Adipose tissue (tissue), 3 donors: Measurements from ENCODE around the gene HOXA4. TPM values are rescaled to one million over a fixed set of nuclear protein-coding genes. Genes with fewer than 3 reads are reported as not detected.

Experiments used
- H3K27ac ChIP-seq: one replicate; pipeline ENCODE4 v1.5.1; 2013; ENCODE audit warnings: low read depth, low read length
- WGBS, 3 donors: extraction: QIAGEN DNeasy Blood & Tissue Kit; methylation state at CpG; one replicate each; pipeline ENCODE4 v1.1.7; 2013; 5-methylcytosine and 5-hydroxymethylcytosine counted together
- polyA plus RNA-seq, 3 donors: library from polyadenylated mRNA; stranded (reverse); fragments of 200-250 nt; gene quantifications; one replicate each; pipeline ENCODE4 v1.2.3, GENCODE V29; 2013
- donor health status: healthy with polysubstance abuse.
- donor health status: Bipolar disorder and iron deficiency.
- donor health status: healthy.

HOXA4 gene
- polyA plus RNA-seq, 3 donors = 1.2 to 19.8 (median 4.9) TPM

GRCh38 chr7:27141137-27141922, 10.8 kb upstream of the HOXA4 start:
- 35 to 66% (median 65%) methylated on average over 18 of the region's 18 CpGs for WGBS, 3 donors
- H3K27ac ChIP-seq = no peak overlapping the region

- WGBS, 3 donors = 32 to 67% (median 66%) methylated on average over 15 of the region's 15 CpGs
- no peak overlapping the region for H3K27ac ChIP-seq
Measured at GRCh38 chr7:27140126-27140857, 9.7 kb upstream of the HOXA4 start.

- WGBS, 3 donors = 25 to 68% (median 66%) methylated on average over 51 to 53 of the region's 53 CpGs
Measured at GRCh38 chr7:27139334-27140125, 9.0 kb upstream of the HOXA4 start.

GRCh38 chr7:27138985-27139333, 8.4 kb upstream of the HOXA4 start:
- no peak overlapping the region for H3K27ac ChIP-seq
- 37 to 66% (median 65%) methylated on average over 11 of the region's 11 CpGs for WGBS, 3 donors

More at GRCh38 chr7:27139334-27140125, 9.0 kb upstream of the HOXA4 start:
- H3K27ac ChIP-seq = no peak overlapping the region

- 39 to 65% (median 56%) methylated on average over 1 of the region's 1 CpG for WGBS, 3 donors
- H3K27ac ChIP-seq = no peak overlapping the region
Measured at GRCh38 chr7:27138472-27138871, 7.9 kb upstream of the HOXA4 start.

GRCh38 chr7:27137640-27138315, 7.2 kb upstream of the HOXA4 start:
- no peak overlapping the region for H3K27ac ChIP-seq
- 43 to 76% (median 59%) methylated on average over 2 of the region's 2 CpGs for WGBS, 3 donors

- H3K27ac ChIP-seq = no peak overlapping the region
- WGBS, 3 donors = 7 to 13% (median 10%) methylated on average over 2 of the region's 2 CpGs
Measured at GRCh38 chr7:27134392-27134791, 3.8 kb upstream of the HOXA4 start.

GRCh38 chr7:27133409-27134231, 3.1 kb upstream of the HOXA4 start:
- WGBS, 3 donors = 21 to 68% (median 64%) methylated on average over 18 of the region's 18 CpGs
- H3K27ac ChIP-seq = no peak overlapping the region

- WGBS, 3 donors = 37 to 68% (median 61%) methylated on average over 6 of the region's 6 CpGs
- H3K27ac ChIP-seq = no peak overlapping the region
Measured at GRCh38 chr7:27132978-27133377, 2.4 kb upstream of the HOXA4 start.

- no peak overlapping the region for H3K27ac ChIP-seq
Measured at GRCh38 chr7:27132214-27132613, 1.7 kb upstream of the HOXA4 start.

GRCh38 chr7:27131390-27131819, 848 bp upstream of the HOXA4 start:
- WGBS, 3 donors = 18 to 58% (median 51%) methylated on average over 12 of the region's 12 CpGs
- H3K27ac ChIP-seq = no peak overlapping the region

More at GRCh38 chr7:27132214-27132613, 1.7 kb upstream of the HOXA4 start:
- 43 to 82% (median 75%) methylated on average over 2 of the region's 2 CpGs for WGBS, 3 donors

GRCh38 chr7:27129729-27130539, 623 bp downstream of the HOXA4 start:
- WGBS, 3 donors = 13 to 35% (median 21%) methylated on average over 61 to 72 of the region's 72 CpGs
- peak overlapping the region; percentile 5 for H3K27ac ChIP-seq

GRCh38 chr7:27128776-27129728, 1.5 kb downstream of the HOXA4 start:
- H3K27ac ChIP-seq = no peak overlapping the region

GRCh38 chr7:27128034-27128433, 2.5 kb downstream of the HOXA4 start:
- no peak overlapping the region for H3K27ac ChIP-seq
- 34 to 51% (median 35%) methylated on average over 2 of the region's 2 CpGs for WGBS, 3 donors

More at GRCh38 chr7:27128776-27129728, 1.5 kb downstream of the HOXA4 start:
- WGBS, 3 donors = 23 to 63% (median 46%) methylated on average over 28 of the region's 28 CpGs

- WGBS, 3 donors = 18 to 70% (median 64%) methylated on average over 3 of the region's 3 CpGs
- H3K27ac ChIP-seq = no peak overlapping the region
Measured at GRCh38 chr7:27126596-27127327, 3.8 kb downstream of the HOXA4 start.
